GM12892 (cell line): ENCODE measurements around the gene WNT3A.

ENCODE experiments used
- DNase-seq: peaks from one replicate; pipeline ENCODE4 v3.0.0; 2011; ENCODE audit not compliant: insufficient read length
- FAIRE-seq: peaks from 2 replicates; lab custom pipeline; 2011; peaks lifted over from hg19 to GRCh38; lab: Jason Lieb, UNC
- POLR2A ChIP-seq: IDR thresholded peaks from 2 replicates; pipeline ENCODE4 v1.6.1; 2011; ENCODE audit warnings: low read depth, low read length, control low read depth
- POLR2AphosphoS5 ChIP-seq: IDR thresholded peaks from 2 replicates; pipeline ENCODE4 v1.6.1; 2011; ENCODE audit warnings: low read depth, low read length, control low read depth
- TAF1 ChIP-seq: IDR thresholded peaks from 2 replicates; pipeline ENCODE4 v1.6.1; 2011; ENCODE audit warnings: low read depth, mild to moderate bottlenecking, control low read depth, low read length, borderline replicate concordance

The WNT3A gene

GRCh38 chr1:228039986-228040385 lies 33.2 kb downstream of the WNT3A start:
- FAIRE-seq = no peak
- no peak for DNase-seq
- TF ChIP-seq TAF1 (no peak), POLR2AphosphoS5 (no peak), POLR2A (no peak)

DNA sequence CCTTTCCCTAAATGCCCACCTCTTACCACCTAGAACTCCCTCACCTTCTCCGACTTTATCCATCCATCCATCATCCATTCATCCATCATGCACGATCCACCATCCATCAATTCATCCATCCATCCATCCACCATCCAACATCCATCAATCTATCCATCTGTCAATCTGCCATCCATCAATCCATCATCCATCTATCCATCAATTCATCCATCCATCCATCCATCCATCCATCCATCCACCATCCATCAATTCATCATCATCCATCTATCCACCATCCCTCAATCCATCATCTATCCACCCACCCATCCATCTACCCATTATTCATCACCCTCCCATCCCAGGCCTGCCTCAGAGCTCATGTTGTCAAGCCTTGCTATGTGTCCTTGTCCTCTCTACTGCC lies 34.5 kb downstream of the WNT3A start:
- TF ChIP-seq POLR2A (no peak), POLR2AphosphoS5 (no peak), TAF1 (no peak)
- FAIRE-seq (no peak), DNase-seq (no peak)

DNA sequence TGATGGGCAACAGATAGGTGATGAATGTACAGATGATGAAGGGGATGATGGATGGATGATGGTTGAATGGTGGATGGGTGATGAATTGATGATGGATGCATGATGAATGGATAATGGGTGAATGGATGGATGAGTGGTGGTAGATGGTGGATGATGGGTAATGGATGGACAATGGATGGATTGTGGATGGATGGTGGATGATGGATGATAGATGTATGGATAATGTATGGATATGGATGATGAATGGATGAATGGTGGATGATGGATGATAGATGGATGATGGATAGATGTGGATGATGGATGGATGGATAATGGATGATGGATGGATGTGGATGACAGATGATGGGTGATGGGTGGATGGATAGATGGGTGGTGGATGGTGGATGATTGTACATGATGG lies 35.7 kb downstream of the WNT3A start:
- TF ChIP-seq TAF1 (no peak), POLR2AphosphoS5 (no peak), POLR2A (no peak)
- DNase-seq = no peak
- FAIRE-seq = no peak

GRCh38 chr1:228043281-228043848 lies 36.6 kb downstream of the WNT3A start:
- FAIRE-seq (no peak), DNase-seq (no peak)
- TF ChIP-seq POLR2A (no peak), TAF1 (no peak), POLR2AphosphoS5 (no peak)

DNA sequence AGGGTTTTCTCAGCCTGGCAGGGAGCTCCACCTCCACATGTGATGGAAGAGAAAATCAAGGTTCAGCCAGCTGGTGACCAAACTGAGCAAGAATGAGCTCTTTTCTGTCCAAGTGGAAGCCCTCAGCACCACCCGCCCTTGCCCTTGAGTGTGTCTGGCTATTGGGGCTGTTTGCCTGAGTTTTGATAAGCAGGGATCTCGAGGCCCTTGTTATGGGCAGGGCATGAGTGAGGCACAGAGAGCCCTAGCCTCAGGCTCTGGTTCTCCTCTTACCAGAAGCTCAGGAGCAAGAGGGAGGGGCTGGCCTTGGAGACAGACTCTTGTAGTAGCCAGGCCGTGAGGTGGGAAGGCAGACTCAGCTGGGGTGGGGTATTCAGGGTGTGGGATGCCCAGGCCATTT lies 38.2 kb downstream of the WNT3A start:
- no peak for TF ChIP-seq POLR2AphosphoS5
- no peak for TF ChIP-seq TAF1
- TF ChIP-seq POLR2A = no peak
- DNase-seq = no peak

GRCh38 chr1:228045405-228045804 lies 38.6 kb downstream of the WNT3A start:
- DNase-seq (no peak), FAIRE-seq (no peak)
- TF ChIP-seq POLR2A = no peak
- no peak for TF ChIP-seq POLR2AphosphoS5
- no peak for TF ChIP-seq TAF1

More for the DNA sequence above, 38.2 kb downstream of the WNT3A start:
- FAIRE-seq = no peak

- FAIRE-seq = no peak
- DNase-seq = no peak
These were observed 39.1 kb downstream of the WNT3A start for GRCh38 chr1:228045871-228046270.

DNA sequence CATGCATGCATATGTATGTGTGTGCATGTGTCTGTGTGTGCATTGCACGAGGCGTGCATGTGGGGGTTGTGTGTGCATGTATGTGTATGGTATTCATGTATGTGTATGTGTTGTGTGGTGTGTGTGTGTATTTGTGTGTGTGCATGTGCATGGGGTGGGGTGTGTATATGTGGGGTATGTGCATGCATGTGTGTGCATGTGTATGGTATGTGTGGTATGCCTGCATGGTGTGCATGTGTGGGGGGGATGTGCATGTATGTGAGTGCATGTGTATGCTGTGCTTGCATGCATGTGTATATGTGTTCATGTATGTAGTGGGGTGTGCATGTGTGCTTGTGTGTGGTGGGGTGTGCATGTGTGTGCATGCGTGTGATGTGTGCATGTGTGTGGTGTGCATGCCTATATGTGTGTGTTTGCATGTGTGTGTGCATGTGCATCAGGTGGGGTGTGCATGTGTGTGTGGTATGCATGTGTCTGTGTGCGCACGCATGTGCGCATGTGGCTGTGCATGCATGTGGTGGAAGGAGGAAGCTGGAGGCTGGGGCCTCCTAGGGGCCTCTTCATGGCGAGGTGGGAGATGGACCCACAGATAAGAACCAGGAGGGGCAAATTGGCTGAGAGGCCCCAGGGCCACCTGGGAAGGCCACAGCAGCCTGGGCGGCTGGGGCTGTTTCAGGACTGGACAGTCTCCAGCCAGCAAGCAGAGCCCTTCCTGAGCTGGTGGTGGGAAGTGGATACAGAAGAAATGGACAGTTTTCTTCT lies 39.8 kb downstream of the WNT3A start:
- FAIRE-seq (no peak), DNase-seq (no peak)
- TF ChIP-seq TAF1 = no peak
- TF ChIP-seq POLR2A = no peak
- no peak for TF ChIP-seq POLR2AphosphoS5

More at GRCh38 chr1:228045871-228046270, 39.1 kb downstream of the WNT3A start:
- TF ChIP-seq POLR2AphosphoS5 (no peak), POLR2A (no peak), TAF1 (no peak)

DNA sequence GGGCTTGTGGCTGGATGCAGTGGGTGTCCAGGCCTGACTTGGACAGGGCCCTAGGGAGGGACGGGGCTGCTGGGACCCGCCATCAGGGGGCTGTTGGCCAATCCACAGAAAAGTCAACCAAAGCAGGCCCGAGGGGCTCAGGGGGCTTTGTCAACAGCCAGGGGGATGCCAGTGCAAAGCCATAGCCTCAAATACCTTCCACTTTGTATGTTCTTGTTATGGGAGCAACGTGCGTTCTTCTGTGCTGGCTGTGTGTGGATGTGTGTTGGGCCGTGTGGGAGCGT lies 40.3 kb downstream of the WNT3A start:
- no peak for DNase-seq
- TF ChIP-seq TAF1 = no peak
- TF ChIP-seq POLR2AphosphoS5 = no peak
- no peak for TF ChIP-seq POLR2A
- no peak for FAIRE-seq

DNA sequence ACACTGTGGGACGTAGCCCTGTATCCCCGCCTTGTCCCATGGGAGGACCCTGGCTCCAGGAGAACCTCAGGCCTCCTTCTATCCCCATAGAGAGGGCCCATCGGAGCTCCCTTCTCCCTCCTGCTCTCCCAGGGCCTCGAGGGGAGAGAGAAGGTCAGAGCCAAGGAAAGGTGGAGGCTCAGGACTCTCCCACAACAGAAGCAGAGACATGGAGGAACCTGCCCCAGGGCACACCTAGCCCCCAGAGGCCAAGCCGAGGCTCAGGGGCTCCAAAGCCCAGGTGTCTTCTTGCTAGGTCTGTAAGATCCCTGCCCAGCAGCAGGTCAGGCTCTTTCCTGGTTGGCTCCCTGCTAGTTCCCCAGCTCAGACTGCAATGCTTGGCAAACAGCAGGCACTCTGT lies 41.3 kb downstream of the WNT3A start:
- TF ChIP-seq POLR2AphosphoS5 (no peak), TAF1 (no peak), POLR2A (no peak)
- FAIRE-seq (no peak), DNase-seq (no peak)

- FAIRE-seq = no peak
- TF ChIP-seq TAF1 (no peak), POLR2AphosphoS5 (no peak), POLR2A (no peak)
- DNase-seq = no peak
These were observed 42.0 kb downstream of the WNT3A start for GRCh38 chr1:228048659-228049298.
